Fibroblast of lung (primary cell): ENCODE measurements around the gene C4orf50.

Experiments used
- CTCF ChIP-seq, 2 donors: IDR thresholded peaks in 1 of 2; conservative IDR thresholded peaks in 1 of 2; 1 replicate in 1 of 2; 2 replicates in 1 of 2; pipeline ENCODE4 v1.5.1; 2011 to 2012; ENCODE audit warnings: low read length in 2 of 2, control low read depth in 1 of 2, inconsistent platforms in 1 of 2, low read depth in 1 of 2, mild to moderate bottlenecking in 1 of 2
- EZH2 ChIP-seq: IDR thresholded peaks from 2 replicates; pipeline ENCODE4 v1.5.1; 2012; ENCODE audit warnings: low read length, control low read depth, mild to moderate bottlenecking; ENCODE audit errors: missing control alignments

GRCh38 chr4:5887361-5888221, 130.6 kb downstream of the C4orf50 start:
- TF ChIP-seq CTCF (conservative IDR thresholded peaks at IDR 0.05 in 1 of 2, IDR thresholded peaks at IDR 0.05 in 1 of 2; ENCODE audit: low read depth in 1 of 2, low read length in 2 of 2) (no peak), EZH2 (peak; percentile 55)
